Suprapubic skin (tissue), 3 donors: ENCODE data around the gene NDUFA12.

Experiments used
- CTCF ChIP-seq, 2 donors: fragments of 200-600 bp in 1 of 2; fragments of 450-650 bp in 1 of 2; sonication (generic) in 1 of 2; IDR thresholded peaks; one replicate each; pipeline ENCODE4 v1.5.1; 2016 to 2019; ENCODE audit warnings: antibody characterized with exemption in 2 of 2, mild to moderate bottlenecking in 1 of 2, moderate library complexity in 1 of 2
- EP300 ChIP-seq: sonication (generic); formaldehyde crosslinking; IDR thresholded peaks from one replicate; pipeline ENCODE4 v1.6.1; 2017; ENCODE audit warnings: antibody characterized with exemption
- POLR2A ChIP-seq, 2 donors: fragments of 450-650 bp; IDR thresholded peaks; one replicate each; pipeline ENCODE4 v1.6.1; 2017; ENCODE audit warnings: antibody characterized with exemption in 2 of 2, mild to moderate bottlenecking in 2 of 2, moderate library complexity in 2 of 2

DNA sequence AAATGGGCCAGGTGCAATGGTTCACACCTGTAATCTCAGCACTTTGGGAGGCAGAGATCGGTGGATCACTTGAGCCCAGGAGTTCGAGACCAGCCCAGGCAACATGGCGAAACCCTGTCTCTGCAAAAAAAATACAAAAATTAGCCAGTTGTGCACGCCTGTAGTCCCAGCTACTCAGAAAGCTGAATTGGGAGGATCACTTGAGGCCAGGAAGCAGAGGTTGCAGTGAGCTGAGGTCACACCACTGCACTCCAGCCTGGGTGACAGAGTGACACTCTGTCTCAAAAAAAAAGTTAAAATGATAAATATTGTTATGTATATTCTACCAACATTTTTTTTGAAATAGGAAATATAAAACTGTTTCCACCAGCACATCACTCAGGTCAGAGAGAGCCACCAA is 64.9 kb downstream of the NDUFA12 start:
- TF ChIP-seq CTCF (IDR thresholded peaks at IDR 0.05) (no peak), EP300 (no peak), POLR2A (IDR thresholded peaks at IDR 0.05) (no peak)
